Measurements from ENCODE around the gene LRRC56. TPM values are rescaled to one million over a fixed set of nuclear protein-coding genes. Genes with fewer than 3 reads are reported as not detected.

The LRRC56 gene
- polyA plus RNA-seq, 6 donors from 2014 or later = 0.66 to 1.6 (median 0.92) TPM; not detected in 1

DNA sequence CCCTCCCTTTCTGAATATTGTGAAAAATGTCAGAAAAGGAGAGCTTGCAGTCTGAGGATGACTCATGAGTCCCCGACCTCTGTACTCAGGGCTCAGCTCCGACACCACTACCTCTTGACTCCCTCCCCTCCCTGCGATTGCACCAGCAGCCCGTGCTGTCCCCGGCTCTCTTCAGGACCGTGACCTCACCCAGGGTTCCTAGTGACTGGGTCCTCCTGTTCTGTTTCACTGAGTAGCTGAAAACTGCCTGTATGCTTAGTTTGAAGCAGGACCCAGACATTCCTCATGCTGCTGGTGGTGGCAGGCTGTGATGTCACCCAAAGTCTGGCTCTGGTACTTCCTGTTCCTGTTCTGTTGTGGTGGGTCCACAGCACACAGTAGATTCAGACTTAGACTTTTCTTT, 50.7 kb downstream of the LRRC56 start:
- DNase-seq (no peak), ATAC-seq (ENCODE audit: low read depth in 2 of 2) (peak; percentile 46 to 50)
- Mint-ChIP-seq H3K27ac (no peak overlapping the region), H3K36me3 (peaks cover 10% of the 10 kb centered on the region in 2 donors), H3K4me3 (no peak overlapping the region), H3K4me1 (peaks cover 0 to 4% (median 2%) of the 10 kb centered on the region in 3 donors), H3K9me3 (no peaks in the 10 kb centered on the region), H3K27me3 (no peaks in the 10 kb centered on the region)

DNA sequence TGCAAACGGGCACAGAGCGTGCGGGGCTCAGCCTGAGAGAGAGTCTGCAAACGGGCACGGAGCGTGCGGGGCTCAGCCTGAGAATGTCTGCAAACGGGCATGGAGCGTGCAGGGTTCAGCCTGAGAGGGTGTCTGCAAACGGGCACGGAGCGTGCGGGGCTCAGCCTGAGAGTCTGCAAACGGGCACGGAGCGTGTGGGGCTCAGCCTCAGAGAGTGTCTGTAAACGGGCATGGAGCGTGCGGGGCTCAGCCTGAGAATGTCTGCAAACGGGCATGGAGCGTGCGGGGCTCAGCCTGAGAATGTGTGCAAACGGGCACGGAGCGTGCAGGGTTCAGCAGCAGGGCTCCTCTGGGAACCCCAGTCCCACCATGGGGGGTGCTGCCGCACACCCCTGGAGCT, 52.5 kb downstream of the LRRC56 start:
- Mint-ChIP-seq H3K4me3 (no peak overlapping the region), H3K36me3 (peaks cover 10 to 15% of the 10 kb centered on the region in 2 donors), H3K4me1 (peaks cover 0 to 4% (median 2%) of the 10 kb centered on the region in 3 donors), H3K27ac (no peak overlapping the region), H3K9me3 (no peaks in the 10 kb centered on the region), H3K27me3 (no peaks in the 10 kb centered on the region)
- ATAC-seq (ENCODE audit: low read depth in 2 of 2) (no peak), DNase-seq (no peak)

DNA sequence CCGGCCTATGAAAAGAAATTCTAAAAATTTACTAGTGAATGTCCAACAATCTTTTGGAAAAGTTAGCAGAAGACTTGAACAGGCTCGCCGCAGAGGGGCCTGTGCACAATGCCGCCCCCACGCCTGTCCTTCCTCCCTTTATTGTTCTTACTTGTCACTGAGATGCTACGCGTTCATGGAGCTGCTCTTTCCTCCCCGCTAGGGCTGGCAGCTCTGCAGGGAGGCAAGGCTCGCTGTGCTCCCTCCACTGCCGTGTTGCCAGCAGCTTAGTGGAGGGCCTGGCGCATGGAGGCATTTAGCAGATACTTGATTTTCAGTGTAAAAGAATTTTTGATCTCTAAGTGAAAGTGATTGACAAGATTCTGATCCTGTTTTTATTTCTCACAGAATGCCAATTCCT, 53.7 kb downstream of the LRRC56 start:
- no peak for DNase-seq
- Mint-ChIP-seq H3K27ac (no peak overlapping the region), H3K36me3 (peaks cover 10 to 15% of the 10 kb centered on the region in 2 donors), H3K27me3 (no peaks in the 10 kb centered on the region), H3K4me3 (no peak overlapping the region), H3K9me3 (no peaks in the 10 kb centered on the region), H3K4me1 (peaks cover 0 to 4% (median 2%) of the 10 kb centered on the region in 3 donors)
- no peak for ATAC-seq (ENCODE audit: low read depth in 2 of 2)

DNA sequence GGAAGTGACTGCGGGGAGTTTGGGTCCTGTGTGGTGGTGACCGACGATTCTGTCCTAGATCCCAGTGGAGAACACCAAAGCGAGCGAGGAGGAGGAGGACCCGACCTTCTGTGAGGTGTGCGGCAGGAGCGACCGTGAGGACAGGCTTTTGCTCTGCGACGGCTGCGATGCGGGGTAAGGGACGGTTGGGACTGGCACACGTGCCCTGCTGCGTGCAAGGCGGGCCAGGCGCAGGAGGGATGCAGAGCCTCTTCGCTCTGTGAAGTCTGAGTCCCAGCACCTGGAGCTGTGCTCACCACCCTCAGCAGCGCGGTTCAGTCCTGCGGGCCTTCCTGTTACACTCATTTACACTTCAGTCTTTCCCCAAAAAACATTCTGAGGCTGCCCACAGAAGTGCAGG, 55.2 kb downstream of the LRRC56 start:
- Mint-ChIP-seq H3K27me3 (no peaks in the 10 kb centered on the region), H3K4me3 (no peak overlapping the region), H3K4me1 (peaks cover 2 to 6% (median 4%) of the 10 kb centered on the region in 3 donors), H3K36me3 (peaks cover 10 to 21% of the 10 kb centered on the region in 2 donors), H3K9me3 (no peaks in the 10 kb centered on the region), H3K27ac (no peak overlapping the region)
- ATAC-seq (ENCODE audit: low read depth in 2 of 2) = no peak
- DNase-seq = no peak

DNA sequence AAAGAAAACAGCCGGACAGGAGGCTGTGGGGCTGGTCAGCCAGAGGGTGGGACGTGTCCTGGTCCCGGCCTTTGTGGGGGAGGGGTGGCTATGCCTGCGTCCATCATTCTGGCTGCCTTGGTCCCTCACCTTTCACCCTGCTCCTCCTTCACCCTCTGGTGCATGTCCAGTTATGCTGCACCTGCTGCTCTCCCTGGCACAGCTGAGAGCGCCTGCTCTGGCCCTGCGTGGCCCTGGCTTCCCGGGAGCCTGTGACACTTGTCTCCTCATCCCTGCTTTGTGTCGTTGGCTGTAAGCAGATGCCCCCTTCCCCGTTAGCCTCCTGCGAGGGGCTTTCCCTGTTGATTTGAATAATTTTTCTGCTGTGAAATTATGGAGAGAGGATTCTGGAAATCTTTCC, 55.6 kb downstream of the LRRC56 start:
- DNase-seq = no peak
- H3K4me1 Mint-ChIP-seq = peaks cover 2 to 6% (median 4%) of the 10 kb centered on the region in 3 donors
- H3K4me3 Mint-ChIP-seq = peak overlapping the region in 1 of 8 donors; percentile 56
- H3K27ac Mint-ChIP-seq = peak overlapping the region in 1 of 6 donors; percentile 34
- peaks cover 10 to 21% of the 10 kb centered on the region in 2 donors for H3K36me3 Mint-ChIP-seq
- H3K27me3 Mint-ChIP-seq = no peaks in the 10 kb centered on the region
- no peak for ATAC-seq (ENCODE audit: low read depth in 2 of 2)
- no peaks in the 10 kb centered on the region for H3K9me3 Mint-ChIP-seq

DNA sequence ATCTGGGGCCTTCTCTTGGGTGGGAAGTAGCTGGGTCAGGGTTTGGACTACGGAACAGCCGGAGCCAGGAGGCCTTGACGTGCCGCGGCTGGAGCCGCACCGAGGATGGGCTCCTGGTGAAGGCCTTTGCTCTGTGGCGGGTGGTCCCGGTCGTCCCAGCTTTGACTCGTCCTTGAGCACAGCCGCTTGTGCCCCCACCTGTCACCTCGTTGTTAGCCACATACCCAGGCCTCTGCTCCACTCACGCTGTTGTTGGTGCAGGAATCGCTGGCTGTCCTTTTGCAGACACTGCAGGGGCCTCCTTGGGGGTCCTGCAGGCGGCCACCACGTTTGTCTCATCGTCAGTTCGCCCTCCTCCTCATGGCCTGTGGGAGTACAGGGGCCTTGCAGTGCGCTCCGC, 56.0 kb downstream of the LRRC56 start:
- H3K4me3 Mint-ChIP-seq = no peak overlapping the region
- H3K36me3 Mint-ChIP-seq = peaks cover 10 to 21% of the 10 kb centered on the region in 2 donors
- H3K27ac Mint-ChIP-seq = no peak overlapping the region
- DNase-seq (no peak), ATAC-seq (ENCODE audit: low read depth in 2 of 2) (no peak)
- no peaks in the 10 kb centered on the region for H3K9me3 Mint-ChIP-seq
- H3K27me3 Mint-ChIP-seq = no peaks in the 10 kb centered on the region
- H3K4me1 Mint-ChIP-seq = peaks cover 0 to 6% (median 4%) of the 10 kb centered on the region in 3 donors

DNA sequence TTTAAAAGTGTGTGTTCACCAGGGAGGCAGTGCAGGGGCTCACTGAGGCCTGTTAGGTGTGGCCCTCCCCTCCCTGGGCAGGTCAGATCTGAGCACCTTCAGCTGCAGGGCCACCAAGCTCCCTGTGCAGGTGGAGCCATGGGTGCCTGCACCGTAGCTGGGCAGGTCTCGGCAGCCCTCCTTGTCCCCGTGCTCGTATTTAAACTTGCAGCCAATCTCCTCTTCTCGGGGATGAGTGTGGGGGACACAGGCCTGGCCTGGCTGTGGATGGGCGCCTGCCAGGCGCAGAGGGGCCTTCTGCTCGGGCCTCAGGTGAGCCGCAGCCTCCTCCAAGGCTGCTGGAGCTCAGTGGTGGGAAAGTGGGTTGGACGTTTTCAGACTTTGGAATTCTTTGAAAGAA, 58.1 kb downstream of the LRRC56 start:
- no peaks in the 10 kb centered on the region for H3K27me3 Mint-ChIP-seq
- no peak overlapping the region for H3K27ac Mint-ChIP-seq
- no peak for DNase-seq
- no peaks in the 10 kb centered on the region for H3K9me3 Mint-ChIP-seq
- H3K4me3 Mint-ChIP-seq = no peak overlapping the region
- H3K4me1 Mint-ChIP-seq = peaks cover 0 to 6% (median 0%) of the 10 kb centered on the region in 3 donors
- peaks cover 4 to 21% of the 10 kb centered on the region in 2 donors for H3K36me3 Mint-ChIP-seq
- no peak for ATAC-seq (ENCODE audit: low read depth in 2 of 2)

DNA sequence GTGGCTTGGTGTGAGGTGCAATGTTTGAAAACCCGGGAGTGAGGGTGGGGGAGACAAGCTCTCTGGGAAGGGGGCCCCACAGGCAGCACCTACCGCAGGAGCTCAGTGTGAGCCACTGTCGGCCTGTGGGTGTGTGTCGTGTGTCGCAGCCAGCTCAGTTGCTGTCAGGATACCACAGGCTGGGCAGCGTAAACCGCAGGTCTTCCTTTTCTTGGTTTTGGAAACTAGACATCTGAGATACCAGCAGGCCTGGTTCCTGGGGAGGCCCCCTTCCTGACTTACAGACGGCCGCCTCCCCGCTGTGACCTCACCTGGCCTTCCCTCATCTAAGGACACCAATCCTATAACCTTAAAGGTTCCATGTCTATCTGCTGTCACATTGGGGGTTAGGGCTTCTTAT, 59.0 kb downstream of the LRRC56 start:
- Mint-ChIP-seq H3K27me3 (no peaks in the 10 kb centered on the region), H3K27ac (no peak overlapping the region), H3K4me1 (peaks cover 0 to 6% (median 0%) of the 10 kb centered on the region in 3 donors), H3K36me3 (peaks cover 4 to 24% of the 10 kb centered on the region in 2 donors), H3K9me3 (no peaks in the 10 kb centered on the region), H3K4me3 (no peak overlapping the region)
- DNase-seq (no peak), ATAC-seq (ENCODE audit: low read depth in 2 of 2) (no peak)

DNA sequence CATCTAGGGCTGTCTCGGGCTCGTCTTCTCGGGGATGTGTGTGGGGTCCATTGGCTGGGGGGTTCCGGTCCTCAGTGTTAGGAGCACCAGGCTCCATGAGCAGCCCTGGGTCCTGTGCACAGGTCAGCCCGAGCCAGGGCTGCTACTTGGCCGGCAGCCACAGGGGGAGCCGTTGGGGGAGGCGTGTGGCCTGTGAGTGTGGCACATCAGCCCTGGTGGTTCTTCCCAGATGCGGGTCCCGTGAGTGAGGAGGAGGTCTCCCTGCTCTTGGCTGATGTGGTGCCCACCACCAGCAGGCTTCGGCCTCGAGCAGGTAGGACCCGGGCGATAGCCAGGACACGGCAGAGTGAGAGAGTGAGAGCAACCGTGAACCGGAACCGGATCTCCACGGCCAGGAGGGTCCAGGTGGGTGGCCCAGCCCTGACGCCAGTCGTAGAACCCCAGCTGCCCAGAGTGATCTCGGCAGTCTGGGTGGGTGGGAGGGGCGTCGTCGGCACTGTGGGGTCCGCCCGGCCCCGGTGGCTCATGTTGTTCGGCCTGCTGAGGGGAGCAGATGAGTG, 59.9 kb downstream of the LRRC56 start:
- DNase-seq (no peak), ATAC-seq (ENCODE audit: low read depth in 2 of 2) (peak in 1 of 2 donors; percentile 27)
- peaks cover 0 to 6% (median 0%) of the 10 kb centered on the region in 3 donors for H3K4me1 Mint-ChIP-seq
- H3K27me3 Mint-ChIP-seq = no peaks in the 10 kb centered on the region
- H3K4me3 Mint-ChIP-seq = no peak overlapping the region
- H3K27ac Mint-ChIP-seq = peak overlapping the region in 2 of 6 donors; percentile 44 to 65
- no peaks in the 10 kb centered on the region for H3K9me3 Mint-ChIP-seq
- peaks cover 3 to 28% of the 10 kb centered on the region in 2 donors for H3K36me3 Mint-ChIP-seq

DNA sequence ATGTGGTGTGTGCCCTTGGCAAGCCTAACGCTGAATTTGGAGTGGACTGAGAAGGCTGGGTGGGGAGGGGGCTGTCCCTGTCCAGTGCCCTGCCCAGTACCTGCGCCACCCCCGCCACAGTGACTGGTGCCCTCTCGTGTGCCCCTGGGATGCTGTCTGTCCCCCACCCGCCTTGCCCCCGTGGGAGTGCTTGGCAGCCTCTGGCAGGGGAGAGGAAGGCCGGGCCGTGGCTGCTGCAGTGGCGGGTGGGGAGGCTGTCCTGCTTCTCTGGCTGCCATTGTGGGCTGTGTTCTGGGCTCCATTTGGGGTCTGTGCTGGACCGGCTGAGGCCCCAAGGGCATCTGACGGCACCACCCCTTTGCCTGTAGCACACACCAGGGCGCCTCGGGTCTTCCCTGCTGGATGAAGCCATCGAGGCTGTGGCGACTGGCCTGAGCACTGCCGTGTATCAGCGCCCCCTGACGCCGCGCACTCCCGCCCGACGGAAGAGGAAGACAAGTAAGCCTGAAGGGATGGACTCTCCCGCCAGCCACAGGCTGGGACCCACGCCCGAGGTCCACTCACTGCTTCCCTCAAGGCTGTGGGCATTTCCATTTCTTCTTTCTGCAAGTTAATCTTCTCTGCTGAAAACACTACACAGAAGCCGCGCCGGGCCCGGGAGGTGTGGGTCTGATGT, 60.8 kb downstream of the LRRC56 start:
- H3K27me3 Mint-ChIP-seq = no peaks in the 10 kb centered on the region
- peaks cover 0 to 19% of the 10 kb centered on the region in 2 donors for H3K36me3 Mint-ChIP-seq
- peak overlapping the region in 1 of 6 donors; percentile 34 for H3K27ac Mint-ChIP-seq
- H3K4me3 Mint-ChIP-seq = no peak overlapping the region
- no peak for DNase-seq
- no peaks in the 10 kb centered on the region for H3K9me3 Mint-ChIP-seq
- H3K4me1 Mint-ChIP-seq = peaks cover 0 to 6% (median 0%) of the 10 kb centered on the region in 3 donors
- ATAC-seq (ENCODE audit: low read depth in 2 of 2) = no peak

DNA sequence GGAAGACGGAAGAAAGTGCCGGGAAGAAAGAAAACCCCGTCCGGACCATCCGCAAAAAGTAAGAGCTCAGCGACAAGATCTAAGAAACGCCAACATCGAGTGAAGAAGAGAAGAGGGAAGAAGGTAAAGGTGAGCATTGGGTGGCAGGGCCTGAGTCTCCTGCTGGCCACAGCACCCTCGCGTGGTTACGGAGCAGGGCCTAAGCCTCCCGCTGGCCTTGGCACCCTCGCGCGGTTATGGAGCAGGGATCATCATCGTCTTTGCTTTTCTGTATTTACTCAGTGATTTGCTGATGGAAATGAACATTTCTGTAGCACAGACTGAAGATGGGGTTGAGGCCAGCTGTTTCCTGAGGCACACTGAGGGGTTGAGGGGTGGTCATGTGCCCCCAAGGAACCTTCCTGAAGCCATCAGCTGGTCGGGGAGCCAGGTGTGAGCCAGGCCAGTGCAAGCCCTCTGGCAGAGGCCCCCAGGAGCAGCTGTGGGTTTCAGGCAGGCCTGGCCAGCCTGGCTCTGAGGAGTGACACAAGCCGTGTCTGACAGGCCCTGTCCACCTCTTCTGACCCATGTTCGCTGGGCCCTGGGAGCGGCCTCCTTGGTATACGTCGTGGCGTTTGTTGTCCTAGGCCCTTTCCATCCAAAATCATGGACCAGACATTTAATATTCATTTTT, 64.4 kb downstream of the LRRC56 start:
- H3K27me3 Mint-ChIP-seq = no peaks in the 10 kb centered on the region
- peaks cover 0 to 6% (median 0%) of the 10 kb centered on the region in 3 donors for H3K4me1 Mint-ChIP-seq
- peak overlapping the region in 1 of 8 donors; percentile 60 for H3K4me3 Mint-ChIP-seq
- peaks cover 0 to 15% of the 10 kb centered on the region in 2 donors for H3K36me3 Mint-ChIP-seq
- peak overlapping the region in 2 of 6 donors; percentile 10 to 73 for H3K27ac Mint-ChIP-seq
- DNase-seq (no peak), ATAC-seq (ENCODE audit: low read depth in 2 of 2) (no peak)
- no peaks in the 10 kb centered on the region for H3K9me3 Mint-ChIP-seq

DNA sequence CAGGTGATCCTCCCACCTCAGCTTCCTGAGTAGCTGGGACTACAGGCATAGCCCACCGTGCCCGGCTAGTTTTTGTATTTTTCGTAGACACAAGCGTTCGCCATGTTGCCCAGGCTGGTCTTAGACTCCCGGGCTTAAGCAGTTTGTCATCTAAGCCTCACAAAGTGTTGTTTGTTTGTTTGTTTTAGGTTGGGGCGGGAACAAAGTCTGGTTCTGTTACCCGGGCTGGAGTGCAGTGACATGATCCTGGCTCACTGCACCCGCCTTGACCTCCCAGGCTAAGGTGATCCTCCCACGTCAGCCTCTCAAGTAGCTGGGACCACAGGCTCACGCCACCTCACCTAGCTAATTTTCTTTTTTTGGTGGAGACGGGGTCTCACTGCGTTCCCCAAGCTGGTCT, 65.8 kb downstream of the LRRC56 start:
- H3K4me3 Mint-ChIP-seq = no peak overlapping the region
- H3K27me3 Mint-ChIP-seq = no peaks in the 10 kb centered on the region

More for the DNA sequence above, 65.8 kb downstream of the LRRC56 start:
- no peaks in the 10 kb centered on the region for H3K4me1 Mint-ChIP-seq
- H3K9me3 Mint-ChIP-seq = no peaks in the 10 kb centered on the region
- peak overlapping the region in 1 of 6 donors; percentile 36 for H3K27ac Mint-ChIP-seq
- ATAC-seq (ENCODE audit: low read depth in 2 of 2) = no peak
- H3K36me3 Mint-ChIP-seq = peaks cover 0 to 9% of the 10 kb centered on the region in 2 donors
- DNase-seq = no peak

Measured in naive B cell (primary cell).